Prostate gland (tissue), 2 donors: ENCODE measurements around the gene DPPA2.

ENCODE experiments used
- CTCF ChIP-seq, 4 experiments: fragments of 200-600 bp in 2 of 4; fragments of 450-650 bp in 2 of 4; sonication (generic) in 2 of 4; IDR thresholded peaks; 1 replicate in 3 of 4; 2 replicates in 1 of 4; pipeline ENCODE4 v1.5.1; 2016 to 2019; ENCODE audit warnings: antibody characterized with exemption in 4 of 4, mild to moderate bottlenecking in 2 of 4, moderate library complexity in 2 of 4
- POLR2A ChIP-seq: fragments of 450-650 bp; IDR thresholded peaks from one replicate; pipeline ENCODE4 v1.6.1; 2016; ENCODE audit warnings: antibody characterized with exemption, mild to moderate bottlenecking
- POLR2AphosphoS5 ChIP-seq: sonication (generic); formaldehyde crosslinking; IDR thresholded peaks from one replicate; pipeline ENCODE4 v1.6.1; 2017; ENCODE audit warnings: antibody characterized with exemption

GRCh38 chr3:109362823-109363222, 46.5 kb upstream of the DPPA2 start:
- TF ChIP-seq CTCF (IDR thresholded peaks at IDR 0.05) (no peak), POLR2AphosphoS5 (no peak), POLR2A (no peak)
